Measurements from ENCODE around the gene CCNF. TPM values are rescaled to one million over a fixed set of nuclear protein-coding genes. Genes with fewer than 3 reads are reported as not detected.

The CCNF gene
- total RNA-seq, 2 donors from 2014 or later: 0.68 to 1.5 TPM

- Histone ChIP-seq H3K9me3 (no peaks in the 10 kb centered on the region), H3K4me3 (no peak overlapping the region), H3K36me3 (no peaks in the 10 kb centered on the region), H3K27me3 (replicated peaks; ENCODE audit: insufficient read depth) (no peaks in the 10 kb centered on the region), H3K27ac (no peak overlapping the region), H3K4me1 (ENCODE audit: control insufficient read depth in 1 of 2, low read depth in 2 of 2) (peaks cover 21 to 38% of the 10 kb centered on the region in 2 donors)
- ATAC-seq (ENCODE audit: insufficient number of reproducible peaks, low FRiP score, low read depth): no peak
- no peak for DNase-seq (ENCODE audit: low spot score)
- no peak for TF ChIP-seq CTCF (IDR thresholded peaks at IDR 0.05)
These were observed 65.8 kb downstream of the CCNF start for GRCh38 chr16:2495041-2495440.

- Histone ChIP-seq H3K27me3 (replicated peaks; ENCODE audit: insufficient read depth) (no peaks in the 10 kb centered on the region), H3K36me3 (no peaks in the 10 kb centered on the region), H3K4me1 (ENCODE audit: control insufficient read depth in 1 of 2, low read depth in 2 of 2) (peaks cover 23 to 45% of the 10 kb centered on the region in 2 donors), H3K9me3 (no peaks in the 10 kb centered on the region), H3K4me3 (no peak overlapping the region), H3K27ac (no peak overlapping the region)
- no peak for TF ChIP-seq CTCF (IDR thresholded peaks at IDR 0.05)
- DNase-seq (ENCODE audit: low spot score) (no peak), ATAC-seq (ENCODE audit: insufficient number of reproducible peaks, low FRiP score, low read depth) (no peak)
These were observed 67.2 kb downstream of the CCNF start for GRCh38 chr16:2496223-2497115.

DNA sequence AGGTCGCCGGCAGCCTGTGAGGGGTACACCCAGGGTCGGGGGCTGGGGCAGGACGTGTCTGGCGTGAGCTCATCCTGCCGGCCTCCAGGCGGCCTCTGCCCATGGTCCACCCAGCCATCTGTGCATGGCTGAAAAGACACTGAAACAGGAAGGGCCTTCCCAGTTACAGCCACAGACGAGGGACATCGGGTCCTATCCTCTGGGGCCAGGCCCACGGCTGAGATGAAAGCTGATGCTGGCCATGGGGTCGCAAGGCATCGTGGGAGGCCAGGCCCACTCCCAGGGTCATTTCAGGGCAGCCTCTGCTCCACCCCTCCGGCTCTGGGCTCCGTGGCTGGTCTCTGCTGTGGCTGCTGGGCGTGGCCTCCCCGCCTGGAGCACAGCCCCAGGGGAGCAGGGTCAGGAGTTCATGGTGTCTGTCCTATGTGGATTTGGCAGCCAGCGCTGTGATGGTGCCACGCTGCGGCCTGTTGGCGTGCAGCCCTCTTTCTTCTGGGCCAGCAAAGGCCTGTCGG, 67.9 kb downstream of the CCNF start:
- no peak for DNase-seq (ENCODE audit: low spot score)
- ATAC-seq (ENCODE audit: insufficient number of reproducible peaks, low FRiP score, low read depth): no peak
- H3K27me3 ChIP-seq (replicated peaks; ENCODE audit: insufficient read depth): no peaks in the 10 kb centered on the region
- H3K4me3 ChIP-seq: no peak overlapping the region
- peaks cover 29 to 52% of the 10 kb centered on the region in 2 donors for H3K4me1 ChIP-seq (ENCODE audit: control insufficient read depth in 1 of 2, low read depth in 2 of 2)
- no peak overlapping the region for H3K27ac ChIP-seq
- H3K9me3 ChIP-seq: no peaks in the 10 kb centered on the region
- no peaks in the 10 kb centered on the region for H3K36me3 ChIP-seq
- no peak for TF ChIP-seq CTCF (IDR thresholded peaks at IDR 0.05)

DNA sequence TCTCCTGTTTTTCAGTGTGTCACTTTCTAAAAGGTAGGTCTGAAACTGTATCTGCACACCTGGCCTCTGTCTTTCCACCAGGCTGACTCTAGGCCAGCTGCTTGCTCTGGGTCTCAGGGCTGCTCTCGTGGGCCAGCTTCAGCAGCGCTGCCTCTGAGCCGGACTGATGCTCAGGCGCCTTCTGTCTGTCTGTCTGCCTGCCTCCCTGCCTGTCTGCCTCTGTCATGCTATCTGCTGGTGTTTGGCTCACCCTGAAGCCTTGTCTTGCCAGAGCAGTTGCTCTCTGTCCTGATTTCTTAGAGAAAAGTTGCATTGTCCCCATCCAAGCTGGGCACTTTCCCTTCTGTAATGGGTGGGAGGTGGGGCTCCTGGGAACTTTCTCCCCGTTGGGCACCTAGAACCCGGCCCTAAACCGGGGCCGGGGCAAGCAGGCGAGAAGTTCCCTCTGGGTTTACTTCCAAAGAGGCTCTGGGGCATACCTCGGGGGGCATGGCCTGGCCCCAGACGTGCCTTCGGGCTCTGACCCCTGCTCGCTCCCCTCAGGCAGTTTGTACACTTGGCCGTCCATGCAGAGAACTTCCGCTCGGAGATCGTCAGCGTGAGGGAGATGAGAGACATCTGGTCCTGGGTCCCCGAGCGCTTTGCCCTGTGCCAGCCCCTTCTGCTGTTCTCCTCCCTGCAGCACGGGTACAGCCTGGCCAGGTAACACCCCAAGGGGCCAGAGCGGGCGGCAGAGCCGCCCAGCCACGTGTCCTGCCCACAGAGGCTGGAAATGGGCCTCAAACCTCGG, 68.6 kb downstream of the CCNF start:
- no peak for DNase-seq (ENCODE audit: low spot score)
- H3K4me1 ChIP-seq (ENCODE audit: control insufficient read depth in 1 of 2, low read depth in 2 of 2): peaks cover 29 to 52% of the 10 kb centered on the region in 2 donors
- no peak overlapping the region for H3K4me3 ChIP-seq
- no peak for TF ChIP-seq CTCF (IDR thresholded peaks at IDR 0.05)
- ATAC-seq (ENCODE audit: insufficient number of reproducible peaks, low FRiP score, low read depth): no peak
- peak overlapping the region in 1 of 2 donors; percentile 10 for H3K27ac ChIP-seq
- no peaks in the 10 kb centered on the region for H3K36me3 ChIP-seq
- no peaks in the 10 kb centered on the region for H3K27me3 ChIP-seq (replicated peaks; ENCODE audit: insufficient read depth)
- H3K9me3 ChIP-seq: no peaks in the 10 kb centered on the region
